Measurements from ENCODE around the gene MRGPRD.

GRCh38 chr11:68930991-68931855, 49.6 kb downstream of the MRGPRD start:
- TF ChIP-seq, protein P1, sequence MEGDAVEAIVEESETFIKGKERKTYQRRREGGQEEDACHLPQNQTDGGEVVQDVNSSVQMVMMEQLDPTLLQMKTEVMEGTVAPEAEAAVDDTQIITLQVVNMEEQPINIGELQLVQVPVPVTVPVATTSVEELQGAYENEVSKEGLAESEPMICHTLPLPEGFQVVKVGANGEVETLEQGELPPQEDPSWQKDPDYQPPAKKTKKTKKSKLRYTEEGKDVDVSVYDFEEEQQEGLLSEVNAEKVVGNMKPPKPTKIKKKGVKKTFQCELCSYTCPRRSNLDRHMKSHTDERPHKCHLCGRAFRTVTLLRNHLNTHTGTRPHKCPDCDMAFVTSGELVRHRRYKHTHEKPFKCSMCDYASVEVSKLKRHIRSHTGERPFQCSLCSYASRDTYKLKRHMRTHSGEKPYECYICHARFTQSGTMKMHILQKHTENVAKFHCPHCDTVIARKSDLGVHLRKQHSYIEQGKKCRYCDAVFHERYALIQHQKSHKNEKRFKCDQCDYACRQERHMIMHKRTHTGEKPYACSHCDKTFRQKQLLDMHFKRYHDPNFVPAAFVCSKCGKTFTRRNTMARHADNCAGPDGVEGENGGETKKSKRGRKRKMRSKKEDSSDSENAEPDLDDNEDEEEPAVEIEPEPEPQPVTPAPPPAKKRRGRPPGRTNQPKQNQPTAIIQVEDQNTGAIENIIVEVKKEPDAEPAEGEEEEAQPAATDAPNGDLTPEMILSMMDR (conservative IDR thresholded peaks at IDR 0.05 in 1 of 2, IDR thresholded peaks at IDR 0.05 in 1 of 2; ENCODE audit: extremely low read depth in 1 of 2, insufficient read depth in 1 of 2, low read depth in 1 of 2, low read length in 2 of 2) = no peak
- no peak for TF ChIP-seq EZH2 (IDR thresholded peaks at IDR 0.05; ENCODE audit: borderline replicate concordance, low read length)

Measured in mammary epithelial cell (primary cell).